Adrenal gland (tissue), 5 donors: ENCODE measurements around the gene KCNAB1.

Experiments used
- CTCF ChIP-seq, 6 experiments: fragments of 450-650 bp in 4 of 6; fragments of 200-600 bp in 2 of 6; sonication (generic) in 1 of 6; IDR thresholded peaks; 1 replicate in 5 of 6; 2 replicates in 1 of 6; pipeline versions ENCODE4 v1.5.1 to v1.8.0; 2016 to 2021; ENCODE audit warnings: antibody characterized with exemption in 6 of 6, mild to moderate bottlenecking in 2 of 6, moderate library complexity in 1 of 6
- POLR2A ChIP-seq, 2 donors: fragments of 450-650 bp; IDR thresholded peaks; one replicate each; pipeline ENCODE4 v1.6.1; 2017; ENCODE audit warnings: antibody characterized with exemption in 2 of 2, mild to moderate bottlenecking in 2 of 2, moderate library complexity in 1 of 2
- donor health status: DM: no; HTN: no; CAD: no.

- TF ChIP-seq CTCF (IDR thresholded peaks at IDR 0.05) (no peak), POLR2A (IDR thresholded peaks at IDR 0.05) (no peak)
These were observed 29.5 kb downstream of the KCNAB1 start for GRCh38 chr3:156149876-156150275.
